OCI-LY1 (cell line): ENCODE data around the gene RHOBTB3.

Experiments
- CTCF ChIP-seq: fragments of 200-600 bp; sonication (generic), shearing (Covaris generic); IDR thresholded peaks from 2 replicates; pipeline ENCODE4 v1.5.1; 2017; ENCODE audit warnings: mild to moderate bottlenecking, antibody characterized with exemption, low read length, moderate library complexity, mixed read lengths
- EZH2 ChIP-seq: fragments of 200-600 bp; sonication (generic), shearing (Covaris generic); IDR thresholded peaks from 2 replicates; pipeline ENCODE4 v1.8.0; 2017; ENCODE audit warnings: borderline replicate concordance, mixed run types, mild to moderate bottlenecking, antibody characterized with exemption, low read length, moderate library complexity, mixed read lengths

GRCh38 chr5:95697781-95698681, 33.1 kb upstream of the RHOBTB3 start:
- TF ChIP-seq EZH2 (no peak), CTCF (no peak)
